HG02642 (cell line): ENCODE results near the gene LRP8.

Experiments
- ATAC-seq: cut with Tn5 transposase; IDR thresholded peaks from one replicate; pipeline ENCODE4 v1.9.1; 2021; ENCODE audit warnings: mild to moderate bottlenecking; ENCODE audit not compliant: unreplicated experiment, poor library complexity

Gene LRP8

GRCh38 chr1:53309802-53310201 is 18.1 kb downstream of the LRP8 start:
- no peak for ATAC-seq

GRCh38 chr1:53308506-53308905 is 19.4 kb downstream of the LRP8 start:
- no peak for ATAC-seq

- no peak for ATAC-seq
These were observed 20.8 kb downstream of the LRP8 start for GRCh38 chr1:53307037-53307436.

- no peak for ATAC-seq
These were observed 21.7 kb downstream of the LRP8 start for GRCh38 chr1:53306168-53306567.

- no peak for ATAC-seq
These were observed 22.2 kb downstream of the LRP8 start for GRCh38 chr1:53305650-53306049.

GRCh38 chr1:53304527-53304926 is 23.3 kb downstream of the LRP8 start:
- no peak for ATAC-seq

GRCh38 chr1:53303726-53304515 is 23.9 kb downstream of the LRP8 start:
- no peak for ATAC-seq

GRCh38 chr1:53303243-53303642 is 24.6 kb downstream of the LRP8 start:
- ATAC-seq: no peak

GRCh38 chr1:53299233-53299632 is 28.6 kb downstream of the LRP8 start:
- no peak for ATAC-seq

- ATAC-seq: no peak
These were observed 29.7 kb downstream of the LRP8 start for GRCh38 chr1:53298045-53298637.

GRCh38 chr1:53297195-53297594 is 30.7 kb downstream of the LRP8 start:
- no peak for ATAC-seq

GRCh38 chr1:53296117-53296749 is 31.6 kb downstream of the LRP8 start:
- ATAC-seq: no peak

- ATAC-seq: no peak
These were observed 32.1 kb downstream of the LRP8 start for GRCh38 chr1:53295726-53296116.

- ATAC-seq: no peak
These were observed 32.6 kb downstream of the LRP8 start for GRCh38 chr1:53295295-53295694.

GRCh38 chr1:53294567-53294966 is 33.3 kb downstream of the LRP8 start:
- no peak for ATAC-seq

GRCh38 chr1:53294061-53294460 is 33.8 kb downstream of the LRP8 start:
- no peak for ATAC-seq

GRCh38 chr1:53293123-53293522 is 34.7 kb downstream of the LRP8 start:
- no peak for ATAC-seq

GRCh38 chr1:53292690-53293089 is 35.2 kb downstream of the LRP8 start:
- peak; percentile 57 for ATAC-seq

GRCh38 chr1:53291574-53291973 is 36.3 kb downstream of the LRP8 start:
- no peak for ATAC-seq

- ATAC-seq: no peak
These were observed 39.0 kb downstream of the LRP8 start for GRCh38 chr1:53288790-53289429.
